GM23338 (cell line): Measurements from ENCODE around the gene SURF1.

Experiments used
- CREB1 ChIP-seq: fragments of 250-450 bp; sonication (Bioruptor Pico); IDR thresholded peaks from 2 replicates; pipeline ENCODE4 v1.5.0; 2020; ENCODE audit warnings: low read depth, mild to moderate bottlenecking, moderate library complexity
- ETS1 ChIP-seq: IDR thresholded peaks from 2 replicates; pipeline ENCODE4 v1.6.1; 2016; ENCODE audit warnings: antibody characterized with exemption
- EZH2 ChIP-seq: fragments of 200-600 bp; sonication (generic); IDR thresholded peaks from one replicate; pipeline ENCODE4 v1.8.0; 2017; ENCODE audit warnings: antibody characterized with exemption, mild to moderate bottlenecking, low read depth; ENCODE audit not compliant: unreplicated experiment
- EZH2phosphoT487 ChIP-seq: fragments of 200-600 bp; sonication (generic); IDR thresholded peaks from one replicate; pipeline ENCODE4 v1.8.1; 2018; ENCODE audit warnings: antibody characterized with exemption; ENCODE audit not compliant: unreplicated experiment
- JUNB ChIP-seq: IDR thresholded peaks from one replicate; pipeline ENCODE4 v1.6.1; 2016; ENCODE audit warnings: antibody characterized with exemption; ENCODE audit not compliant: unreplicated experiment
- NANOG ChIP-seq: IDR thresholded peaks from 2 replicates; pipeline ENCODE4 v1.6.1; 2016; ENCODE audit warnings: antibody characterized with exemption, borderline replicate concordance
- POLR2AphosphoS5 ChIP-seq: IDR thresholded peaks from 2 replicates; pipeline ENCODE4 v1.6.1; 2016; ENCODE audit warnings: antibody characterized with exemption, low read depth
- REST ChIP-seq: IDR thresholded peaks from one replicate; pipeline ENCODE4 v1.6.1; 2018; ENCODE audit warnings: antibody characterized with exemption; ENCODE audit not compliant: unreplicated experiment
- STAT1 ChIP-seq: IDR thresholded peaks from one replicate; pipeline ENCODE4 v1.6.1; 2016; ENCODE audit warnings: antibody characterized with exemption; ENCODE audit not compliant: unreplicated experiment
- ZNF114 ChIP-seq: fragments of 250-450 bp; sonication (Bioruptor Pico); IDR thresholded peaks from 2 replicates; pipeline ENCODE4 v1.5.0; 2020; ENCODE audit warnings: mild to moderate bottlenecking, moderate library complexity
- TF ChIP-seq, protein P1 (sequence below), 2 experiments: fragments of 200-600 bp in 1 of 2; sonication (generic) in 1 of 2; conservative IDR thresholded peaks; 2 replicates each; pipeline versions ENCODE4 v1.5.1 to v1.6.1; 2016 to 2017; ENCODE audit warnings: antibody characterized with exemption in 2 of 2, low read depth in 2 of 2, mild to moderate bottlenecking in 2 of 2, moderate library complexity in 1 of 2
- TF ChIP-seq, protein P2 (sequence below): fragments of 250-450 bp; sonication (Bioruptor Pico); IDR thresholded peaks from 2 replicates; pipeline ENCODE4 v1.5.0; 2020; ENCODE audit warnings: mild to moderate bottlenecking, moderate library complexity

- TF ChIP-seq, protein P1, sequence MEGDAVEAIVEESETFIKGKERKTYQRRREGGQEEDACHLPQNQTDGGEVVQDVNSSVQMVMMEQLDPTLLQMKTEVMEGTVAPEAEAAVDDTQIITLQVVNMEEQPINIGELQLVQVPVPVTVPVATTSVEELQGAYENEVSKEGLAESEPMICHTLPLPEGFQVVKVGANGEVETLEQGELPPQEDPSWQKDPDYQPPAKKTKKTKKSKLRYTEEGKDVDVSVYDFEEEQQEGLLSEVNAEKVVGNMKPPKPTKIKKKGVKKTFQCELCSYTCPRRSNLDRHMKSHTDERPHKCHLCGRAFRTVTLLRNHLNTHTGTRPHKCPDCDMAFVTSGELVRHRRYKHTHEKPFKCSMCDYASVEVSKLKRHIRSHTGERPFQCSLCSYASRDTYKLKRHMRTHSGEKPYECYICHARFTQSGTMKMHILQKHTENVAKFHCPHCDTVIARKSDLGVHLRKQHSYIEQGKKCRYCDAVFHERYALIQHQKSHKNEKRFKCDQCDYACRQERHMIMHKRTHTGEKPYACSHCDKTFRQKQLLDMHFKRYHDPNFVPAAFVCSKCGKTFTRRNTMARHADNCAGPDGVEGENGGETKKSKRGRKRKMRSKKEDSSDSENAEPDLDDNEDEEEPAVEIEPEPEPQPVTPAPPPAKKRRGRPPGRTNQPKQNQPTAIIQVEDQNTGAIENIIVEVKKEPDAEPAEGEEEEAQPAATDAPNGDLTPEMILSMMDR (conservative IDR thresholded peaks at IDR 0.05; ENCODE audit: low read depth in 2 of 2), result no peak
- TF ChIP-seq EZH2 (no peak), JUNB (no peak), POLR2AphosphoS5 (no peak), REST (no peak), NANOG (no peak), CREB1 (CRISPR knock-in tag) (no peak), EZH2phosphoT487 (no peak), ZNF114 (CRISPR knock-in tag) (no peak), ETS1 (no peak), STAT1 (no peak)
- TF ChIP-seq, protein P2, sequence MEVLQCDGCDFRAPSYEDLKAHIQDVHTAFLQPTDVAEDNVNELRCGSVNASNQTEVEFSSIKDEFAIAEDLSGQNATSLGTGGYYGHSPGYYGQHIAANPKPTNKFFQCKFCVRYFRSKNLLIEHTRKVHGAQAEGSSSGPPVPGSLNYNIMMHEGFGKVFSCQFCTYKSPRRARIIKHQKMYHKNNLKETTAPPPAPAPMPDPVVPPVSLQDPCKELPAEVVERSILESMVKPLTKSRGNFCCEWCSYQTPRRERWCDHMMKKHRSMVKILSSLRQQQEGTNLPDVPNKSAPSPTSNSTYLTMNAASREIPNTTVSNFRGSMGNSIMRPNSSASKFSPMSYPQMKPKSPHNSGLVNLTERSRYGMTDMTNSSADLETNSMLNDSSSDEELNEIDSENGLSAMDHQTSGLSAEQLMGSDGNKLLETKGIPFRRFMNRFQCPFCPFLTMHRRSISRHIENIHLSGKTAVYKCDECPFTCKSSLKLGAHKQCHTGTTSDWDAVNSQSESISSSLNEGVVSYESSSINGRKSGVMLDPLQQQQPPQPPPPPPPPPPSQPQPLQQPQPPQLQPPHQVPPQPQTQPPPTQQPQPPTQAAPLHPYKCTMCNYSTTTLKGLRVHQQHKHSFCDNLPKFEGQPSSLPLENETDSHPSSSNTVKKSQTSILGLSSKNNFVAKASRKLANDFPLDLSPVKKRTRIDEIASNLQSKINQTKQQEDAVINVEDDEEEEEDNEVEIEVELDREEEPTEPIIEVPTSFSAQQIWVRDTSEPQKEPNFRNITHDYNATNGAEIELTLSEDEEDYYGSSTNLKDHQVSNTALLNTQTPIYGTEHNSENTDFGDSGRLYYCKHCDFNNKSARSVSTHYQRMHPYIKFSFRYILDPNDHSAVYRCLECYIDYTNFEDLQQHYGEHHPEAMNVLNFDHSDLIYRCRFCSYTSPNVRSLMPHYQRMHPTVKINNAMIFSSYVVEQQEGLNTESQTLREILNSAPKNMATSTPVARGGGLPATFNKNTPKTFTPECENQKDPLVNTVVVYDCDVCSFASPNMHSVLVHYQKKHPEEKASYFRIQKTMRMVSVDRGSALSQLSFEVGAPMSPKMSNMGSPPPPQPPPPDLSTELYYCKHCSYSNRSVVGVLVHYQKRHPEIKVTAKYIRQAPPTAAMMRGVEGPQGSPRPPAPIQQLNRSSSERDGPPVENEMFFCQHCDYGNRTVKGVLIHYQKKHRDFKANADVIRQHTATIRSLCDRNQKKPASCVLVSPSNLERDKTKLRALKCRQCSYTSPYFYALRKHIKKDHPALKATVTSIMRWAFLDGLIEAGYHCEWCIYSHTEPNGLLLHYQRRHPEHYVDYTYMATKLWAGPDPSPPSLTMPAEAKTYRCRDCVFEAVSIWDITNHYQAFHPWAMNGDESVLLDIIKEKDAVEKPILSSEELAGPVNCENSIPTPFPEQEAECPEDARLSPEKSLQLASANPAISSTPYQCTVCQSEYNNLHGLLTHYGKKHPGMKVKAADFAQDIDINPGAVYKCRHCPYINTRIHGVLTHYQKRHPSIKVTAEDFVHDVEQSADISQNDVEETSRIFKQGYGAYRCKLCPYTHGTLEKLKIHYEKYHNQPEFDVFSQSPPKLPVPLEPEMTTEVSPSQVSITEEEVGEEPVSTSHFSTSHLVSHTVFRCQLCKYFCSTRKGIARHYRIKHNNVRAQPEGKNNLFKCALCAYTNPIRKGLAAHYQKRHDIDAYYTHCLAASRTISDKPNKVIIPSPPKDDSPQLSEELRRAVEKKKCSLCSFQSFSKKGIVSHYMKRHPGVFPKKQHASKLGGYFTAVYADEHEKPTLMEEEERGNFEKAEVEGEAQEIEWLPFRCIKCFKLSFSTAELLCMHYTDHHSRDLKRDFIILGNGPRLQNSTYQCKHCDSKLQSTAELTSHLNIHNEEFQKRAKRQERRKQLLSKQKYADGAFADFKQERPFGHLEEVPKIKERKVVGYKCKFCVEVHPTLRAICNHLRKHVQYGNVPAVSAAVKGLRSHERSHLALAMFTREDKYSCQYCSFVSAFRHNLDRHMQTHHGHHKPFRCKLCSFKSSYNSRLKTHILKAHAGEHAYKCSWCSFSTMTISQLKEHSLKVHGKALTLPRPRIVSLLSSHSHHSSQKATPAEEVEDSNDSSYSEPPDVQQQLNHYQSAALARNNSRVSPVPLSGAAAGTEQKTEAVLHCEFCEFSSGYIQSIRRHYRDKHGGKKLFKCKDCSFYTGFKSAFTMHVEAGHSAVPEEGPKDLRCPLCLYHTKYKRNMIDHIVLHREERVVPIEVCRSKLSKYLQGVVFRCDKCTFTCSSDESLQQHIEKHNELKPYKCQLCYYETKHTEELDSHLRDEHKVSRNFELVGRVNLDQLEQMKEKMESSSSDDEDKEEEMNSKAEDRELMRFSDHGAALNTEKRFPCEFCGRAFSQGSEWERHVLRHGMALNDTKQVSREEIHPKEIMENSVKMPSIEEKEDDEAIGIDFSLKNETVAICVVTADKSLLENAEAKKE (CRISPR knock-in tag), result no peak
Observed at GRCh38 chr9:133404454-133405002, 48.2 kb upstream of the SURF1 start.
